ENCODE measurements around the gene TIGD3. TPM values are rescaled to one million over a fixed set of nuclear protein-coding genes. Genes with fewer than 3 reads are reported as not detected.
A peak's percentile ranks its signal among the peaks of the same experiment; 100 is the strongest.

Gene TIGD3
- total RNA-seq, 1 donor, result 4.8 TPM

DNA sequence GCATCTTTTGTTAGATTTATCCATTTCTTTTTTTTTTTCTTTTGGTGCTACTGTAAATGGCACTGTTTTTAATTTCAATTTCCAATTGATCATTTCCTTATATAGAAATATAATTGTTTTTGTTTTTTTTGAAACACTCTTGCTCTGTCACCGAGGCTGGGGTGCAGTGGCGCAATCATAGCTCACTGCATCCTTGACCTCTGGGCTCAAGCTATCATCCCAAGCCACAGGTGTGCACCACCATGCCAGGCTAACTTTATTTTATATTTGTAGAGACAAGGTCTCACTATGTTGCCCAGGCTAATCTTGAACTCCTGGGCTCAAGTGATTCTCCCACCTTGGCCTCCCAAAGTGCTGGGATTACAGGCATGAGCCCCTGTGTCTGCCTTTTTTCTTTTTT, 48.2 kb downstream of the TIGD3 start:
- no peak for DNase-seq (ENCODE audit: low read depth in 2 of 3, low spot score in 2 of 3)

DNA sequence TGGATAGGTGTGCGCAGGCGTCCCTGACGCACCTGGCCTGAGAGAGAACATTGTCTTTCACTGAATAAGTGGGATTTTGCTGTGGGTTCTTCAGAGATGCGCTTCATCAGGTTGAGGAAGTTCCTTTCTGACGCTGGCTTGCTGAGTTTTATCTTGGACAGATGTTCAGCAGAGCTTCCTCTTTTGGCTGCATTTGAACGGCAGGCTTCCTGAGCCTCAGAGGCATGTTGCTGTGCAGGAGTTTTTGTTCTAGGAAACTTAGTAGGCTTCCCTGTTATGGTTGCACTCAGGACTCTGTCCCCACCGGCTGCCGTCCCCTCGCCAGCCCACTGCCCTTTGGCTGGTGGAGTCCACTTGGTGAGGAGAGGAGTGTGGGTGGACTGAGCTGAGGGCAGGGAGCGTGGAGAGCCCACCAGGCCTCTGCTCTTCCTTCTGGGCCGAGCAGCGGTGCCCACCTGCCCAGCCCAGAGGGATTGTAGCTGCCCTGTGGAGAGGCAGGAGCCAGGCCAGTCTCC, 49.1 kb downstream of the TIGD3 start:
- DNase-seq (ENCODE audit: low read depth in 2 of 3, low spot score in 2 of 3), result peak in 2 of 3 donors; percentile 89 to 96

GRCh38 chr11:65404210-65404609, 49.7 kb downstream of the TIGD3 start:
- peak in 1 of 3 donors; percentile 29 for DNase-seq (ENCODE audit: low read depth in 2 of 3, low spot score in 2 of 3)

DNA sequence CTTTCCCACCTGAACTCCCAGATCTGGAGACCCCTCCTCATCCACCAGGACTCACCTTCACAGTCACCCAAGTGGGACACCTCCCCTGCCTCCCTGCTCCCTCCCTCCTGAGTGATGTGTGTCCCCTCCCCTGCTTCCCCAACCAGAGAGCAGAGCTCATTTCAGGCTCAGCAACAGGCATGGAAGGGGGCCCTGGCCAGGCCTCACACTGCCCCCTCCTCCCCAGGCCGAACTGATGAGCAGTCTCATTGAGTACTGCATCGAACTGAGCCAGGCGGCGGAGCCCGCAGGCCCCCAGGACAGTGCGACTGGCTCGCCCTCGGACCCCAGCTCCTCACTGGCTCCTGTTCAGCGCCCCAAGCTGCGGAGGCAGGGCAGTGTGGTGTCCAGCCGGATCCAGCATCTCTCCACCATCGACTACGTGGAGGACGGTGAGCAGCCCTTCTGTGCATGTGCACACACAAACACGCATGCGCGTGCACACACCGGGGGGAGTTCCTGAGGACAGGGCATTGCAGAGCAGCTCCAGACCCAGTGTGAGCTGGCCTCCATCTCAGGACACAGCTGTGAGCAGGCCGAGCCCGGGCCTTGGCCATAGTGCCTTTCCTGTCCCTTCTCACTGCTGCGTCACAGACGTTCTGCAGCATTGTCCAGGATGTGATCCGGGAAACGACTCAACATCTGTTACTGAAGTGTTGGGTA, 50.2 kb downstream of the TIGD3 start:
- no peak for DNase-seq (ENCODE audit: low read depth in 2 of 3, low spot score in 2 of 3)

Other genes starting within 250 kb of the TIGD3 start
- 46.6 TPM for gene TM7SF2, start 242.9 kb upstream of the TIGD3 start, total RNA-seq
- gene ZNHIT2, start 237.1 kb upstream of the TIGD3 start, total RNA-seq, result 11.0 TPM
- 655 TPM for gene FAU, start 232.6 kb upstream of the TIGD3 start, total RNA-seq
- 53.9 TPM for gene MRPL49, start 232.4 kb upstream of the TIGD3 start, total RNA-seq
- 44.7 TPM for gene SYVN1, start 220.2 kb upstream of the TIGD3 start, total RNA-seq
- not detected for gene SPDYC, start 184.5 kb upstream of the TIGD3 start, total RNA-seq
- 160 TPM for gene CAPN1, start 172.8 kb upstream of the TIGD3 start, total RNA-seq
- 18.9 TPM for gene POLA2, start 92.8 kb upstream of the TIGD3 start, total RNA-seq
- gene CDC42EP2, start 39.9 kb upstream of the TIGD3 start, total RNA-seq, result 0.81 TPM
- 65.2 TPM for gene DPF2, start 20.9 kb upstream of the TIGD3 start, total RNA-seq
- gene SLC25A45, start 27.9 kb downstream of the TIGD3 start, total RNA-seq, result 7.0 TPM
- gene FRMD8, start 31.9 kb downstream of the TIGD3 start, total RNA-seq, result 77.6 TPM
- 102 TPM for gene NEAT1, start 68.0 kb downstream of the TIGD3 start, total RNA-seq
- 2,681 TPM for gene MALAT1, start 144.3 kb downstream of the TIGD3 start, total RNA-seq
- gene SCYL1, start 170.3 kb downstream of the TIGD3 start, total RNA-seq, result 107 TPM
- 89.1 TPM for gene LTBP3, start 203.6 kb downstream of the TIGD3 start, total RNA-seq
- gene ZNRD2, start 215.7 kb downstream of the TIGD3 start, total RNA-seq, result 48.7 TPM
- gene FAM89B, start 217.8 kb downstream of the TIGD3 start, total RNA-seq, result 55.5 TPM
- gene EHBP1L1, start 221.3 kb downstream of the TIGD3 start, total RNA-seq, result 101 TPM
- gene KCNK7, start 241.0 kb downstream of the TIGD3 start, total RNA-seq, result 1.3 TPM